ENCODE measurements around the gene SLC39A10. TPM values are rescaled to one million over a fixed set of nuclear protein-coding genes. Genes with fewer than 3 reads are reported as not detected.
"Not testable (repeated sequence)": the region's sequence is repeated elsewhere in the genome, so short reads cannot be mapped to it uniquely, and the experiment has no call there.

SLC39A10 gene
- total RNA-seq, 2 experiments from 2014 or later = 49.0 to 50.9 TPM

- Mint-ChIP-seq H3K9me3 (ENCODE audit: insufficient read depth) (peaks cover 9% of the 10 kb centered on the region), H3K4me3 (no peak overlapping the region), H3K4me1 (ENCODE audit: low read depth) (peaks cover 39% of the 10 kb centered on the region), H3K27ac (no peak overlapping the region), H3K36me3 (ENCODE audit: low read depth) (peaks cover 15% of the 10 kb centered on the region), H3K27me3 (ENCODE audit: low read depth) (no peaks in the 10 kb centered on the region)
- ChIA-PET CTCF (interaction anchor here (1.6 kb wide), 1 partner anchor 71 kb away, joined by 3 read pairs; no protein-coding TSS in a partner anchor), POLR2A (interaction anchor here (1.1 kb wide), 1 partner anchor 11 kb away, joined by 3 read pairs; no protein-coding TSS in a partner anchor)
- no peak for DNase-seq
- no peak for ATAC-seq
These were observed 9.7 kb upstream of the SLC39A10 start for GRCh38 chr2:195647302-195647701.

- DNase-seq; H3K27me3 Mint-ChIP-seq (ENCODE audit: low read depth); H3K9me3 Mint-ChIP-seq (ENCODE audit: insufficient read depth): not testable (repeated sequence)
- CTCF ChIA-PET = interaction anchor here (1.0 to 3.7 kb wide), 4 partner anchors 8 to 73 kb away, joined by 3 to 15 read pairs (median 6); partner anchors contain the start of gene SLC39A10
- H3K4me3 Mint-ChIP-seq = peak overlapping the region; percentile 61
- H3K27ac Mint-ChIP-seq = peak overlapping the region; percentile 78
- ATAC-seq = peak; percentile 24
- H3K36me3 Mint-ChIP-seq (ENCODE audit: low read depth) = peaks cover 15% of the 10 kb centered on the region
- POLR2A ChIA-PET = interaction anchor here (1.1 kb wide), 1 partner anchor 10 kb away, joined by 3 read pairs; no protein-coding TSS in a partner anchor
- H3K4me1 Mint-ChIP-seq (ENCODE audit: low read depth) = peaks cover 39% of the 10 kb centered on the region
These were observed 8.7 kb upstream of the SLC39A10 start for GRCh38 chr2:195648370-195648769.

GRCh38 chr2:195648787-195649186, 8.2 kb upstream of the SLC39A10 start:
- ChIA-PET POLR2A (interaction anchor here (1.5 kb wide), 1 partner anchor 9 kb away, joined by 4 read pairs; no protein-coding TSS in a partner anchor), CTCF (interaction anchor here (1.0 to 3.7 kb wide), 3 partner anchors 8 to 73 kb away, joined by 3 to 15 read pairs (median 8); partner anchors contain the start of gene SLC39A10)
- peak; percentile 48 for ATAC-seq
- H3K9me3 Mint-ChIP-seq (ENCODE audit: insufficient read depth) = peaks cover 9% of the 10 kb centered on the region
- peak; percentile 34 for DNase-seq
- peak overlapping the region; percentile 78 for H3K27ac Mint-ChIP-seq
- H3K4me1 Mint-ChIP-seq (ENCODE audit: low read depth) = peaks cover 38% of the 10 kb centered on the region
- no peaks in the 10 kb centered on the region for H3K27me3 Mint-ChIP-seq (ENCODE audit: low read depth)
- peak overlapping the region; percentile 61 for H3K4me3 Mint-ChIP-seq
- H3K36me3 Mint-ChIP-seq (ENCODE audit: low read depth) = peaks cover 15% of the 10 kb centered on the region

GRCh38 chr2:195649629-195650190, 7.3 kb upstream of the SLC39A10 start:
- CTCF ChIA-PET = interaction anchor here (1.8 to 3.7 kb wide), 3 partner anchors 10 to 75 kb away, joined by 5 to 15 read pairs (median 8); no protein-coding TSS in a partner anchor
- peaks cover 37% of the 10 kb centered on the region for H3K4me1 Mint-ChIP-seq (ENCODE audit: low read depth)
- POLR2A ChIA-PET = interaction anchor here (1.5 kb wide), 1 partner anchor 8 kb away, joined by 4 read pairs; no protein-coding TSS in a partner anchor
- peak overlapping the region; percentile 69 for H3K27ac Mint-ChIP-seq
- no peak for ATAC-seq
- H3K36me3 Mint-ChIP-seq (ENCODE audit: low read depth) = peaks cover 15% of the 10 kb centered on the region
- peaks cover 9% of the 10 kb centered on the region for H3K9me3 Mint-ChIP-seq (ENCODE audit: insufficient read depth)
- DNase-seq = no peak
- H3K27me3 Mint-ChIP-seq (ENCODE audit: low read depth) = no peaks in the 10 kb centered on the region
- no peak overlapping the region for H3K4me3 Mint-ChIP-seq

GRCh38 chr2:195651046-195651445, 6.0 kb upstream of the SLC39A10 start:
- CTCF ChIA-PET = interaction anchor here (0.9 to 3.7 kb wide), 3 partner anchors 9 to 77 kb away, joined by 3 to 15 read pairs (median 5); no protein-coding TSS in a partner anchor
- H3K27ac Mint-ChIP-seq = no peak overlapping the region
- no peak for ATAC-seq
- POLR2A ChIA-PET = interaction anchor here (0.7 to 1.5 kb wide), 4 partner anchors 86 to 259 kb away, joined by 3 to 6 read pairs (median 4); no protein-coding TSS in a partner anchor
- H3K4me3 Mint-ChIP-seq = no peak overlapping the region
- peaks cover 9% of the 10 kb centered on the region for H3K9me3 Mint-ChIP-seq (ENCODE audit: insufficient read depth)
- H3K36me3 Mint-ChIP-seq (ENCODE audit: low read depth) = peaks cover 17% of the 10 kb centered on the region
- DNase-seq = no peak
- H3K4me1 Mint-ChIP-seq (ENCODE audit: low read depth) = peaks cover 41% of the 10 kb centered on the region
- H3K27me3 Mint-ChIP-seq (ENCODE audit: low read depth) = no peaks in the 10 kb centered on the region

GRCh38 chr2:195652911-195653310, 4.1 kb upstream of the SLC39A10 start:
- ATAC-seq = no peak
- no peak overlapping the region for H3K4me3 Mint-ChIP-seq
- CTCF ChIA-PET = no interaction called here
- no peak overlapping the region for H3K27ac Mint-ChIP-seq
- H3K9me3 Mint-ChIP-seq (ENCODE audit: insufficient read depth) = peaks cover 9% of the 10 kb centered on the region
- H3K4me1 Mint-ChIP-seq (ENCODE audit: low read depth) = peaks cover 42% of the 10 kb centered on the region
- peaks cover 2% of the 10 kb centered on the region for H3K27me3 Mint-ChIP-seq (ENCODE audit: low read depth)
- H3K36me3 Mint-ChIP-seq (ENCODE audit: low read depth) = peaks cover 27% of the 10 kb centered on the region
- DNase-seq = no peak
- POLR2A ChIA-PET = interaction anchor here (0.9 kb wide), 1 partner anchor 110 kb away, joined by 3 read pairs; no protein-coding TSS in a partner anchor

- Mint-ChIP-seq H3K4me3 (peak overlapping the region; percentile 98), H3K9me3 (ENCODE audit: insufficient read depth) (peaks cover 5% of the 10 kb centered on the region), H3K4me1 (ENCODE audit: low read depth) (peaks cover 24% of the 10 kb centered on the region), H3K36me3 (ENCODE audit: low read depth) (peaks cover 45% of the 10 kb centered on the region), H3K27me3 (ENCODE audit: low read depth) (peaks cover 2% of the 10 kb centered on the region), H3K27ac (peak overlapping the region; percentile 100)
- ATAC-seq (no peak), DNase-seq (no peak)
- ChIA-PET POLR2A (interaction anchor here (0.6 to 6.1 kb wide), 30 partner anchors 10 to 874 kb away, joined by 3 to 215 read pairs (median 4); partner anchors contain the start of gene STK17B), CTCF (interaction anchor here (0.8 to 2.2 kb wide), 16 partner anchors 8 to 412 kb away, joined by 3 to 24 read pairs (median 4); partner anchors contain the start of gene DNAH7)
These were observed 716 bp upstream of the SLC39A10 start for GRCh38 chr2:195656161-195656858.

- ChIA-PET POLR2A (interaction anchor here (0.6 to 6.1 kb wide), 22 partner anchors 8 to 513 kb away, joined by 3 to 215 read pairs (median 6); partner anchors contain the start of gene STK17B), CTCF (interaction anchor here (1.5 to 3.7 kb wide), 6 partner anchors 82 to 411 kb away, joined by 5 to 120 read pairs (median 16); partner anchors contain the start of gene DNAH7)
- Mint-ChIP-seq H3K4me1 (ENCODE audit: low read depth) (peaks cover 34% of the 10 kb centered on the region), H3K27me3 (ENCODE audit: low read depth) (peaks cover 2% of the 10 kb centered on the region), H3K4me3 (peak overlapping the region; percentile 98), H3K36me3 (ENCODE audit: low read depth) (peaks cover 48% of the 10 kb centered on the region), H3K9me3 (ENCODE audit: insufficient read depth) (no peaks in the 10 kb centered on the region), H3K27ac (peak overlapping the region; percentile 100)
- DNase-seq (peak; percentile 89), ATAC-seq (peak; percentile 45)
These were observed 861 bp downstream of the SLC39A10 start for GRCh38 chr2:195657634-195658540.

- H3K4me1 Mint-ChIP-seq (ENCODE audit: low read depth) = peaks cover 36% of the 10 kb centered on the region
- peaks cover 2% of the 10 kb centered on the region for H3K27me3 Mint-ChIP-seq (ENCODE audit: low read depth)
- DNase-seq (peak; percentile 34), ATAC-seq (no peak)
- peak overlapping the region; percentile 100 for H3K27ac Mint-ChIP-seq
- POLR2A ChIA-PET = interaction anchor here (0.6 to 6.1 kb wide), 15 partner anchors 11 to 513 kb away, joined by 3 to 215 read pairs (median 6); partner anchors contain the start of gene STK17B
- peaks cover 50% of the 10 kb centered on the region for H3K36me3 Mint-ChIP-seq (ENCODE audit: low read depth)
- peak overlapping the region; percentile 98 for H3K4me3 Mint-ChIP-seq
- H3K9me3 Mint-ChIP-seq (ENCODE audit: insufficient read depth) = no peaks in the 10 kb centered on the region
- CTCF ChIA-PET = interaction anchor here (1.5 to 3.7 kb wide), 7 partner anchors 83 to 410 kb away, joined by 5 to 120 read pairs (median 18); partner anchors contain the start of gene DNAH7
These were observed 1.5 kb downstream of the SLC39A10 start for GRCh38 chr2:195658541-195658890.

GRCh38 chr2:195659114-195659513, 2.1 kb downstream of the SLC39A10 start:
- CTCF ChIA-PET = interaction anchor here (0.7 to 3.7 kb wide), 28 partner anchors 9 to 518 kb away, joined by 3 to 120 read pairs (median 8); partner anchors contain the start of gene DNAH7
- Mint-ChIP-seq H3K36me3 (ENCODE audit: low read depth) (peaks cover 50% of the 10 kb centered on the region), H3K4me1 (ENCODE audit: low read depth) (peaks cover 35% of the 10 kb centered on the region), H3K27ac (peak overlapping the region; percentile 100), H3K4me3 (peak overlapping the region; percentile 98), H3K9me3 (ENCODE audit: insufficient read depth) (no peaks in the 10 kb centered on the region), H3K27me3 (ENCODE audit: low read depth) (peaks cover 2% of the 10 kb centered on the region)
- POLR2A ChIA-PET = interaction anchor here (0.7 to 6.1 kb wide), 11 partner anchors 21 to 508 kb away, joined by 3 to 215 read pairs (median 5); no protein-coding TSS in a partner anchor
- DNase-seq = peak; percentile 48
- peak; percentile 2 for ATAC-seq
